ENCODE results near the gene SLC9A9.

Gene SLC9A9

GRCh38 chr3:143265501-143266070, 582.7 kb downstream of the SLC9A9 start:
- H3K4me3 ChIP-seq (replicated peaks in 1 of 2; ENCODE audit: low read depth in 2 of 2, low read length in 2 of 2) = no peak overlapping the region
- TF ChIP-seq CTCF (IDR thresholded peaks at IDR 0.05; ENCODE audit: low read depth, low read length) = no peak
- DNase-seq (ENCODE audit: low read depth in 2 of 2) = no peak

- TF ChIP-seq CTCF (IDR thresholded peaks at IDR 0.05; ENCODE audit: low read depth, low read length) = no peak
- DNase-seq (ENCODE audit: low read depth in 2 of 2) = no peak
Observed at GRCh38 chr3:143263852-143264513, 584.3 kb downstream of the SLC9A9 start.

GRCh38 chr3:143261848-143262247, 586.4 kb downstream of the SLC9A9 start:
- DNase-seq (ENCODE audit: low read depth in 2 of 2) = no peak
- H3K4me3 ChIP-seq (replicated peaks in 1 of 2; ENCODE audit: low read depth in 2 of 2, low read length in 2 of 2) = no peak overlapping the region
- no peak for TF ChIP-seq CTCF (IDR thresholded peaks at IDR 0.05; ENCODE audit: low read depth, low read length)

More at GRCh38 chr3:143263852-143264513, 584.3 kb downstream of the SLC9A9 start:
- no peak overlapping the region for H3K4me3 ChIP-seq (replicated peaks in 1 of 2; ENCODE audit: low read depth in 2 of 2, low read length in 2 of 2)

- DNase-seq (ENCODE audit: low read depth in 2 of 2) = no peak
- no peak overlapping the region for H3K4me3 ChIP-seq (replicated peaks in 1 of 2; ENCODE audit: low read depth in 2 of 2, low read length in 2 of 2)
- no peak for TF ChIP-seq CTCF (IDR thresholded peaks at IDR 0.05; ENCODE audit: low read depth, low read length)
Observed at GRCh38 chr3:143258692-143259091, 589.6 kb downstream of the SLC9A9 start.

GRCh38 chr3:143256416-143256815, 591.9 kb downstream of the SLC9A9 start:
- no peak for TF ChIP-seq CTCF (IDR thresholded peaks at IDR 0.05; ENCODE audit: low read depth, low read length)
- no peak for DNase-seq (ENCODE audit: low read depth in 2 of 2)
- H3K4me3 ChIP-seq (replicated peaks in 1 of 2; ENCODE audit: low read depth in 2 of 2, low read length in 2 of 2) = no peak overlapping the region

- TF ChIP-seq CTCF (IDR thresholded peaks at IDR 0.05; ENCODE audit: low read depth, low read length) = no peak
- no peak overlapping the region for H3K4me3 ChIP-seq (replicated peaks in 1 of 2; ENCODE audit: low read depth in 2 of 2, low read length in 2 of 2)
- DNase-seq (ENCODE audit: low read depth in 2 of 2) = no peak
Observed at GRCh38 chr3:143255739-143256138, 592.5 kb downstream of the SLC9A9 start.
